PFSK-1 (cell line): ENCODE results near the gene SIX2.

Experiments
- FOXP2 ChIP-seq: optimal IDR thresholded peaks from 2 replicates; pipeline ENCODE3; 2011; ENCODE audit warnings: borderline replicate concordance, control low read depth, inconsistent platforms; ENCODE audit not compliant: insufficient read depth; ENCODE audit errors: extremely low read length, extremely low read depth
- POLR2AphosphoS5 ChIP-seq: IDR thresholded peaks from 2 replicates; pipeline ENCODE4 v1.6.1; 2012; ENCODE audit warnings: low read depth, mild to moderate bottlenecking, control low read depth, low read length, moderate library complexity
- REST ChIP-seq, 2 experiments: IDR thresholded peaks; 2 replicates each; pipeline versions ENCODE4 v1.6.1 to v1.8.0; 2011 to 2012; ENCODE audit warnings: low read depth in 2 of 2, low read length in 2 of 2, control low read depth in 1 of 2, inconsistent platforms in 1 of 2, mild to moderate bottlenecking in 1 of 2, moderate library complexity in 1 of 2; ENCODE audit not compliant: insufficient read depth in 1 of 2
- TAF1 ChIP-seq: IDR thresholded peaks from 2 replicates; pipeline ENCODE4 v1.6.1; 2012; ENCODE audit warnings: low read length, control low read depth, borderline replicate concordance; ENCODE audit not compliant: insufficient read depth

GRCh38 chr2:44983836-44984604 is 25.2 kb downstream of the SIX2 start:
- no peak for TF ChIP-seq REST (IDR thresholded peaks at IDR 0.05; ENCODE audit: insufficient read depth in 1 of 2, low read depth in 2 of 2, low read length in 2 of 2)
- TF ChIP-seq POLR2AphosphoS5 = no peak
- no peak for TF ChIP-seq TAF1
- no peak for TF ChIP-seq FOXP2
